Hematopoietic multipotent progenitor cell treated with erythropoietin and hydrocortisone succinate and interleukin-3 and kit ligand, for 4 days (in vitro differentiated cells): ENCODE data around the gene SIRPA.

Experiments used
- DNase-seq: peaks from one replicate; pipeline ENCODE4 v3.0.0-alpha.2; 2015

SIRPA gene

DNA sequence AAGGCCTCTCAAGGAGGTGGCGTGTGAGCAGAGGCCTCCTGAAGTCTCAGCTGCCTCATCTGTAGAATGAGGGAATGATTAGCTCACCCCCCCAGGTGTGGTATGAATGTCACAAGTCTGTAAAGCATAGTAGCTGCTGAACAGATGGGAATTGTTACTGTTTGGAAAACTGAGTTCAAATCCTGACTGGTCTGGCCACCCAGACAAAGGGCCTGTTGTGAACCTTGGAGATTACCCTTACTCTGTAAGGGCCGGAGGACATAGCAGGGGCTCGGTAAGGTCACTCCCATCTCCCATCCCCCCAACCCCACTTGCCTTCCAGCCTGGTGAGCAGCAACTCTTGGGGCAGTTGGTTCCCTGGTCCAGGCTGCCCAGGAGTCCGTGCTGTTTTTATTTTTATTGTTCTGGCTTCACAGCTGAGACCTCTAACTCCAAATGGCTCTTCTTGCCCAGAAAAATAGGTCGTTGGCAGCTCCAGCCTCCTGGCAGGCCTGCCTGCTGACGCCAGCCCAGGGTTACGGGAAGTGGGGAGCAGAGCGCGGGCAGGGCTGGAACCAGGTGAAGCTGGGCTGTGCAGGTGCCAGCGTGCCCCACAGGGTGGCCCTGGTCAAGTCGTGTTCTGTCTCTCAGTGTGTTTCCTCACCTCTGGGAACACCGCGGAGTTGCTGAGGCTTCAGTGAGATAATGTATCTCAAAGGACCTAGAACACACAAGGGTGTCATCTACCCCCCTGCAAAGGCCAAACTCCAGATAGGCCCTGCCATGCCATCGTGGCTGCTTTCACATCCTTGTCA is 4.5 kb upstream of the SIRPA start:
- no peak for DNase-seq

DNA sequence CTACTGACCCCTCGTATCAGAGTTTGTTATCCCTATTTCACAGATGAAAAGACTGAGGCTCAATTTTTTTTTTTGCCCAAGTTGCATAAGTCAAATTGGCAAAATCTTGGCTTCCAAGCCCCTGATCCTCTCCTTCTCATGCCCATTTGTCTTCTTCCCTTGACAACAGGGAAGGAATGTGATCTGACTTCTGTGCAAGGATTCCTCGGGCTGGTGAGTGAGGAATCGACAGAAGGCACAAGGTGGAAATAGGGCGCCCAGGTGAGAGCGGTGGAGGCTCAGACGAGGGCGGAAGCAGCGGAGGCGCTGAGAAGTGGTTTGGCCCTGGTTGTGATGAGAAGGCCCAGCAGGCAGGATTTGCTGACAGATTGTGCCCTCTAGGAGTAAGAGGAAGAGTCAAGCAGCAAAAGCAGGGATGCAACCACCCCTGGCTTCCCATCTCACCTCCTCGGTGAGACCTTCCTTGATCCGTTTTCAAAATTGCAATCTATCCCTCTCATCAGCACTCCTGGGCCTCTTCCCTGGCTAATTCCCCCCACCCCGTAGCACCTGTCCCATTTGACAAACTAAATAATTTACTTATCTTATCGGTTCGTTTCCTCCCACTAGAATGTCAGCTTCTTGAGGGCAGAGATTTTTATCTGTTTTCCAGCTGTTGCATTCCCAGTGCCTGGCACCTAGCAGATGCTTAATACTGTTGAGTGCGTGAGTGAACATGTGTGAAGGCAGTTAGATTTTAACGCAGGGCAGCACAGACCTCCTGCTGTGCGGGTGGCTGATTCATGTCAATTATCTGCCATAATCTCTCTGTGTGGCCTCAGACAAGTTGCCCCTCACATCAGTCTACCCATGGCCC is 3.7 kb upstream of the SIRPA start:
- peak; percentile 22 for DNase-seq

DNA sequence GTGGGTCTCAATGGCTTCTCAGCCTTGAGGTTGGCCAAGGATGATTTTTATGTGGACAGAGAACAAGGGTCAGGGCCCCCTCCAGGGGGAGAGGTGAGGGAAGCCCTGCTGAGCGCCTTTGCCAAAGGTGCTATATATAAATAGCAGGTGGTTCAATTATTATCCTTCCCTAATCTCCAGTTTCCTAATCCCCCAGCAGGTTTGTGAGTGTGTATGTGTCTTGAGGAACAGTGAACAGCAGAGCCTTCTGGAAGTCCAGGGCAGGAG is 3.2 kb upstream of the SIRPA start:
- no peak for DNase-seq

DNA sequence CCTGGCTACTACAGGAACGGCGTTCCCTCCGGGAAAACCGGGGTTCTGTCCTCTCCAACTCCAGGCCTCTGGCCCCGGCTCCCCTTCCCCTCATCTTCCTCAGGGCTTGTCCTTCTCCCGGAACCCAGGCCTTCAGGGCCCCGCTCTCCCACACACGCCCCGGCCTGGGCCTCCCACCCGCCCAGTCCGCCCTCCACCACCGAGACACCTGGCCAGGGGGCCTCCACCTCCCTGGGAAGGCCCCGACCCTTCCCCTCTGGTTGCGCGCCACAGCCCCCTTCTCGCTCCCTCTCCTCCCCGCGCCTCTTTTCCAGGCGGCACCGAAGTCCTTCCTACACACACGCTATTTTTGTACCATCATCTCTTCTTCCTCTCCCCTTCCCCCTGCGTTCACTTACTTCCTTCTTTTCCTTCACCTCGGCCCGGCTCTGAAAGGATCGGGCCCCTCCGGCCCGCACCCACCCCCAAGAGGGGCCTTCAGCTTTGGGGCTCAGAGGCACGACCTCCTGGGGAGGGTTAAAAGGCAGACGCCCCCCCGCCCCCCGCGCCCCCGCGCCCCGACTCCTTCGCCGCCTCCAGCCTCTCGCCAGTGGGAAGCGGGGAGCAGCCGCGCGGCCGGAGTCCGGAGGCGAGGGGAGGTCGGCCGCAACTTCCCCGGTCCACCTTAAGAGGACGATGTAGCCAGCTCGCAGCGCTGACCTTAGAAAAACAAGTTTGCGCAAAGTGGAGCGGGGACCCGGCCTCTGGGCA is 1.3 kb upstream of the SIRPA start:
- peak; percentile 64 for DNase-seq

DNA sequence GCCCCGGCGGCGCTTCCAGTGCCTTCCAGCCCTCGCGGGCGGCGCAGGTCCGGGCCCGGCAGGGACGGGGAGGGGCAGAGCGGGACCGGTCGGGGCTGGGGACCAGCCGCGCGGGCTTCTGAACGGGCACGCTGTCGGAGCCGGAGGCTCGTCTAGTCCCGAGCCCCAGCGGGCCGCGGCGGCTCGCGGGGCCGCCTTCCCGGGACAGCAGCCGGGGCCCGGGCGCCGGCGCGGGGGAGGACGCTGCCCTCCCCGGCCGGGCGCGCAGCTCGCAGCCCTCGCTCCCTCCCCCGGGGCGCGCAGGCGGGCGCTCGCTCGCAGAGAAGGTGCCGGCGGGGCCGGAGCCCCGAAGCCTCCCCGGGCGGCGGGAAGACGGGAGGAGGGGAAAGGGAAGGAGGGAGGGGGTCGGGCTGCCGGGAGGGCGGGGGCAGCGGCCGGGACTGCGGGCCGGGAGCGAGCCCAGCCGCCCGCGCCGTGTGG is 696 bp upstream of the SIRPA start:
- peak; percentile 75 for DNase-seq

DNA sequence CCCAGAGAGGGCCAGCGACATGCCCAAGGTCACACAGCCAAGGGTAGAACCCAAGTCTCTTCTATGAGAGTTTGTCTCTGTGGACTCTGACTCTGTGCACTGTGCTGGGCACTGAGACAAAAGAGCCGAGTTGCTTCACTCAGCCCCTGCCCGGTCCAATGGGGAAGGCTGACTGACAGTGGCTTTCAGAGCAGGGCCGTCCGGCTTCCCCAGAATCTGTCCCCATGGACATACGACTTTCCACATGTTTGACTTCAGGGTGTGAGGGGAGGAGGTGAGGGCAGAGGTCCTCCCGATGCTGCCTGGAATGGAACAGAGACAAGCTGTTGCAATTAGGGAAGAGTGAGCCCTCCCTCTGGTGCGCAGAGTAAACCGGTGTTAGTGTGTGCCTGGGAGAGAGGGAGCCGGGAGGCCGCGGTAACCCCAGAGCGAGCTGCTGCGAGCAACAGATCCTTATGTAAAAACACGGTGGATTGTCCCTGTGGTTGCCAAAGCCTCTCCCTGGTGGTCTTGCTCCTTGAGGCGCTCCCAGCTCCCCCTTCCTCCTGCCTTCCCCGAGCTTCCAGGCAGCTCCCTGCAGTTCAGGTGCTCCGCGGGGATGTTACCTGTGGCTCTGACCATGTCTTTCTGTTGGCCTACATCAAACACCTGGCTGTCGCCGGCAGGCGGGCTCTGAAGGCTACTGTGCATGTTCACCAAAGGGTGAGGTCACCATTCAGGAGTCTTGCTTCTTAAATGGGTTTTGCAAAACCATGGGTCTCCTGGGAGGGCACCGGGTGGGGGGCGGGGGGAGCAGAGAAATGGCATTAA is 672 bp downstream of the SIRPA start:
- peak; percentile 36 for DNase-seq

DNA sequence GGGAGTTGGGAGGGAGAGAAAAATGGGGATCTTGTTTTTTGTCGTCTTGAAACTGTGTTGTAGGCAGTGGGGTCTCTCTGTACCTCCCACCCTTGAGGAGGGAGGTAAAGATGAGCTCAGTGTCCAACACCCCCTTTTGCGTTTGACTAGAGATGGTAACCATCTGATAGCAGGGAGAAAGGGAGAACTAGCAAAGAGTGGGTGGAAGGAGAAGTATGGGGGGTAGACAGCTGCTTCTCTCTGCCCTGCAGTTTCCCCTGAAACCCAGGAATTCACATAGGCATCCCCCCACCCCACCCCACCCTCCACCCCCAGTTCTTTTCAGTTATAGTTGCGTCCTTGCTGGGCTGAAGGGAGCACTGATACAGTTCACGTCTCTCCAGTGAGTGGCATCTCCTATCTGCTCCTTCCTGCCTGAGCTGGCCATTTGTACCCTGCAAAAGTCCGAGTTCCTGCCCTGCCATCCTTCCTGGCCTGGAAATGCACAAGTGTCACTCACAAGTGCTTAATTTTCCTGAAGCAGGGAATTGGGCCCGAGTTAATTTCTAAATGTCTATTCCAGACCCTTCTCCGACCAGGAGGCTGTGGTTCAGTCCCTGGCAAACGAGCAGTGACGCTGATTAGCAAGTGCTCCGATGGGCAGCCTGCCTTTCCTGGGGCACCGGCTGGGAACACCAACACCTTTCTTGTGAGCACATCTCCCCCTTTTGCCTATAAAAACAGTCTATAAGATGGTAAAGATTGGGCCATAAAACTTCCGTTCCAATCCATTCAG is 1.5 kb downstream of the SIRPA start:
- DNase-seq, result peak; percentile 58

DNA sequence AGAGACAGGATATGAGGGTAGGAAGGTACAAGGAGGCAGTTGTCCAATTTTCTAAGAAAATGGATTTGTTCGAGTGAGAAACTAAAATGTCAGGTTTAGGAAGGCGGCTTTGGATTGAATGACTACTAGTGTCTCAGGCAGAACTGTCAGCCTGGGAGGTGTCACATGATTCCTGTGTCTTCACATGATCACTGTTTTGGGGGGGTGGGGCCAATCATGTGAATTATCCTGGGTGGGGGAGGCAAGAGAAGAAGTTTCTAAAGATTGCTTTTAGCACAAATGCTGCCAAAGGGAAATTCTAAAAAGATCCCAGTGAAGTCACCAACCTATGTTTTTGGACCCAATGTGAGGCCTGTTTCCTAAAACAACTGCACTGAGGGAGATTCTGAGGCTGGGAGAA is 2.3 kb downstream of the SIRPA start:
- DNase-seq, result peak; percentile 59

DNA sequence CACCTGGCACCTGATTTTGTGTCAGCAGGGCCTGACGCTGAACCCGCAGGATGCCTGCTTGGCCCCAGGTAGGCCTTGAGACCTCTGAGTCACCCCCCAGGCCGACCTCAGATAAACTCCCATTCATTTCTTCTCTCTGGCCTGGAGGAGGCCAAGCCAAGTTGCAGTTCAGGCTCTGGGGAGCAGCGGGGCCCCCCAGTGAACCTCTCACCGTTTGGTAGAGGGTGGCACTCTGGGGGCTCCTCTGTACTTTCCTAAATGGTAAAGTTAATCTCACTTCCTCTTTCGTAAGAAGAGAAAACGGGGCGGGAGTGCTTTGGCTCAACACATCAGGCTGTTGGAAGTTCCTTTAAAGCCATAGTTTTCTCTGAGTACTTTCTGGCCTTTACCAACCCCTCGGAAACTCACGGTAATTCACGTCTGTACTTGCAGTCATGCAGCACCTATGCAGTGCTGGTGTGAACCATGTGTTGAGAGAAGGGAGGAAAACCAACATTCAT is 2.8 kb downstream of the SIRPA start:
- peak; percentile 87 for DNase-seq

DNA sequence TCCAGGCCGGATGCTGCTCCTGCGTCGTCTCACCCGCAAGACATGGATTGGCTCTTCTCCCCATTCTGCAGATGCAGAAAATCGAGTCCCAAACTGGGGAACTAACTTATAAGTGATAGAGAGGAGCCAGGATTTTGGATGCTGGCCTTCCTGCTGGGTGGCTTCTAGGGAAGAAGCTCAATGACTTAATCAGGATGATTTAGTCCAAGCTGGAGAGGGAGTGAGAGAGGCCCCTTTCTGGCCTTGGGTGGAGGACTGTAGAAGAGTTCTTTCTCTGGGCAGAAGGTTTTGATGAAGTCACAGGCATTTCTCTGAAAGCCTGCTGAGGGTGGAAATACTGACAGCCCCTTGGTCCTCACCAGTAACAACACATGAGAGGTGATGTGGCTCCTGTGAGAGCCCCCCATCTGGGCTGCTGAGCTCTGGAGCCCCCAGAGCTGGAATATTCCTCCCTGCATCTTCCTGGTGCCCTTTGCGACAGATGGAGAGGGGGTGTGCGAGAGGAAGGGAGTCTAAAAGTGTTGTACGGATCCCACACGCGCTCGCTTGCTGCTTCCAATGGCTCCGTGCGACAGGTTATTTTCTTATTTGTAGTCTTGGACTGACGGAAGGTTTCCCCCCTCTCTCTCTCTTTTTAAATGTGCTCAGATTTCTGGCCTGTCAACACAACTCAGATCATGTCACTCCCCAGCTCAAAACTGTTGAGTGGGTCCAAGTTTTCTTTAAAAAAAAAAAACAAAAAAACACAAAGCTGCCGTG is 3.5 kb downstream of the SIRPA start:
- DNase-seq, result no peak

DNA sequence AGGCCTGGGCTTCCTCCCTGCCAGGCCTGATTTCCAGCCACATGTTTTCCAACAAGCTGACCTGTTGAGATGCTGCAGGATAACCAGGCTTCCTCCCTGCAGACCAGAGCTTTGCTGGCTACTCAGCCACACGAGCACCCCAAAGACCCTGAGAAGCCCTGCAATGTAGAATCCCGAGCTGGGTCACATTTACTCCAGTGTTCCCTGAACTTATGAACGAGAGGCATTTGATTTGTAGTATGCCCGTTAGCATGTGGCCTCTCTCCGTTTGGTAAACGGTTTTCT is 4.0 kb downstream of the SIRPA start:
- no peak for DNase-seq

DNA sequence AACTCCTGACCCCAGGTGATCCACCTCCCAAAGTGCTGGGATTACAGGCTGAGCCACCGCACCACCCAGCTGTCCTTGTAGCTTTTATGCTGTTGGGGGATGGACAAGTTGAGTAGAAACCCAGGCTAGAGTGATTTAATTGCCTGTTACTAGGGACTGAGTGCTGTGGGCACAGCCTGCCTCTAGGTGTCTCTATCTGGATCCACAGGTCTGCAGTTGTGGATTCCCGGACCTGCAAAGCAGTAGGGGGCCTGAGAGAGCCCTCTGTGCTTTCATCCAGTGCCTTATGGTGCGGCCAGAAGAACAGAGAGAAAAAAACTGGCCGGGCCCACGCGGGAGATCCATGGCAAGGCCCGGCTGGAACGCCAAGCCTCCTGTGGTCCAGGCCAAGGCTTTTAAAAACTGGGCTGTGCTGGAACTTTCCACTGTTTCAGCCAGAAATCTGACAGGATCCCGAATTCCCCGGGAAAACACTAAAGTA is 5.2 kb downstream of the SIRPA start:
- DNase-seq, result peak; percentile 86

DNA sequence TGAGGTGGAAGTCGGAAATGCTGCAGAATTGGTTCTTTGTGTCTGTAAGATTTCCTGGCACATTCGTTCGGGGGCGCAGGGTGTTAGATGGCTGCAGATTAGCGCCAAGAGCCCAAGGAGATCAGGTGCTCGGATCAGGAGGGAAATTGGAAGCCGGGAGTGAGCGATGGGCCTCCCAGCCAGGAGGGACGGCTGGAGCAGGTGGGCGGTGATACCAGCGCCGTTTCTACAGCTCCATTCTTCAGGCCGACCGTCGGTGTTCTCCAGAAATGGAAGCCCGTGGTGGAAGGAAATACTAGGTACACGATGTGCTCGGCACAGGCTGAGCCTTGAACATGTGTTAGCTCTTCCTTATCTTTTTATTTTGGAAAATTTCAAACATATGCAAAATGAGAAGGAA is 6.5 kb downstream of the SIRPA start:
- DNase-seq, result no peak

DNA sequence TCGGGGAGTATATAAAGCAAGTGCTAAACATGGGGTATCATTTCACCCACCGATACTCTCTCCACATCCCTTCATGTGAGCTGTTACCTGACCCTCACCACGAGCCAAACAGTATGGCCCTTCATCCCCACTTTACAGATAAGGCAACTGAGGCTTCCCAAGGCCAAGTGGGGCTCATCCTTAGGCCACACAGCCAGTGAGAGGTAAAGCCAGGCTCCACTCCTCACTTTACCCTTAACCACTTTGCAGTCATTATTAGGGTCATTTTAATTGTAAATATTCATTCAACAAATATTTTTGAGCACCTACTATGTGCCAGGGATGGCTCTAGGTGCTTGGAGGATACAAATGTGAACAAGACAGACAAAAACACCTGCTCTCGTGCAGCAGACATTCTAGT is 7.0 kb downstream of the SIRPA start:
- no peak for DNase-seq

DNA sequence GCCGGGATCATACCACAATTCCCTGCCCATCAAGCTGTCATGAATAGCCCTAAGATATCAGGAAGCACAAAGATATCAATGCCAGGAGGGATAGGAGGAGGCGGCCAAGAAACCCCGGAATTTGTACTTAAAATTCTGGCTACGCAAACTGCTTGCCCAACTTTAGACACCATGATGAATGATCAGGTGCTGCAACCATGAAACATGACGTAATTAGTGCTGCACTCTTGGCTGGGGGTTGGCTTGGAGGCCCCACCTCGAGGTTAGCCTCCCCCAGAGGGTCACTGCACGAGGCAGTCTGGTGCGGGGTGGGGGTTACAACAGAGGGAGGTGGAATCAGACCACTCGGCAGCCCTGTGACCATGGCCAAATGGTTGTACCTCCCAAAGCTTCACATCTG is 8.9 kb downstream of the SIRPA start:
- no peak for DNase-seq

DNA sequence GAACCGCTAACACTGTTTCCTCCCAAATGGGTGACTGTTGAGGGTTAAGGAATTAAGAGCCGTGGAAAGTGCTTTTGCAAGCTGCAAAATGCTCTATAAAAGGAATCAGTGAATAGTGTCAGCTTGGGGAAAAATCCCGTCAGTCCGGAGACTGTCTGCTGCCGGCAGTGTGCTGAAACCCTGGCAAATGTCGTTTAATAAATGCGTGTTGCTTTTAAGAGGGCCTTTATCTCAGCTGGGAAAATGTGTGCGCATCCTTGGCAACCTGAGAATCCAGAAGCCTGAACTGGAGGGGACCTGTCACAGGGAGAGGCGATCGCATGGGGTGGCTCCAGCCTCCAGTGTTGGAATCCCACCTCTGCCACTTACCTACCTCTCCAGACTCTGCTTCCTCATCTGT is 9.8 kb downstream of the SIRPA start:
- DNase-seq, result no peak

DNA sequence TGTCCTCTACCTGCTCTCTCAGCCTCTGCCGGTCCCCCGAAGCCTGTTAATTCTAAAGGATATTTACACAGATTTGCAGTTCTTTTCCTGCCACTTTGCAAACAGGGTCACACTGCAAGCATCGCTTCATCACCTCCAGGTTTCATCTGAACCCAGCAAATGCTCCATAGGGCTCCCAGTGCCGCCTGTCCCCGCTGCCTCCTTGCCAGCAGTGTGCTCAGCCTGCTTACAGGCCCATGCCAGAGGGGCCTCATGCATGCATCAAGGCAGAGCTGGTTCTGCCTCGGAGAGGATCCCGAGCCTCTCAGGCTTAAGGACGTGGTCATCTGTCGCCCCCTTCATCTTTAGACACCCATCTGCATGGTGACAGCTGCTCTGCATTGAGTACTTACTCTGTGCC is 10.5 kb downstream of the SIRPA start:
- no peak for DNase-seq

DNA sequence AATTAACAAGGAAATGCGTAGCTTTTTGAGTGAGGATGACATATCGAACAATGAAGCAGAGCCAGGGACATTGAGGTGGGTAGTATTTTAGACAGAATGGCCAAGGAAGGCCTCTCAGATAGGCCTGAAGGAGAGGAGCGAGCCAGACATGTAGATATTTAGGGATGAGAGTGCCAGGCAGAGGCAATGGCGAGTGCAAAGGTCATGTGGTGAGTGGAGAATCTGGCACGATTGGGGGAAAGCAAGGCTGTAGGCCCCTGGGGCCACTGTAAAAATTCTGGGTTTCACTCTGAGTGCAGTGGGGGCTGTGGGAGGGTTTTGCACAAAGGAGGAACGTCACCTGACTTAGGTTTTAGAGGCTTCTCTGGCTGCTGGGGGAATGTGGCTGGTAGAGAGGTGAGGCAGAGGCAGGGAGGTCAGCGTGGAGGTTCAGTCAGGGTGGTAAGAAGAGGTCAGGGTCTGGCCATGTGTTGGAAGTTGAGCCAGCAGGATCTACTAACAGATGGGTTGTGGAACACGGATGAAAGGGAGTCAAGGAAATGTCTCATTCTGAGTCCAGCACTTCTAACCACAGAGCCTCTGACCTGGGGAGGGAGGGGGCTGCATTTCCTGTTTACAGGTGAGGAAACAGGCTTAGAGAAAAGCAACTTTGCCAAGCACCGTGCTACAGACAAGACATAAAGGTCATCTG is 11.3 kb downstream of the SIRPA start:
- no peak for DNase-seq

DNA sequence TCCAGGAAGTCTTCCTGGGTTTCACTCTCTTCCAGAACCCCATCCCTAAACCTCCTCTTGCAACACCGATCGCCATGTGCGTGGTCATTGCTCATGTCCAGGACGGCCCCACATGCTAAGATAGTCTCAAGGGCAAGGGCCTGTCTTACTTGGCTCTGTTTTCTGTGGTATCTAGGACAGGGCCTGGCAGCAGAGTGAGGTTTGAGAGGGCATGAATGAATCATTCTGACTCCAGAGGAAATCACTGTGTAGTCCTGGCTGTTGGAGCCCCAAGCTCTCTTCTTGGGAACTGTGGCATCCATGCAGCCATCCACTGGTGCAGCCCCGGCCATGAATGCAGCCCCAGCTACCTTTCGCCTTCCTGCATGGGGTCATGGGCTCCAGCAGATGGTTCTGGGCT is 12.4 kb downstream of the SIRPA start:
- DNase-seq, result no peak

DNA sequence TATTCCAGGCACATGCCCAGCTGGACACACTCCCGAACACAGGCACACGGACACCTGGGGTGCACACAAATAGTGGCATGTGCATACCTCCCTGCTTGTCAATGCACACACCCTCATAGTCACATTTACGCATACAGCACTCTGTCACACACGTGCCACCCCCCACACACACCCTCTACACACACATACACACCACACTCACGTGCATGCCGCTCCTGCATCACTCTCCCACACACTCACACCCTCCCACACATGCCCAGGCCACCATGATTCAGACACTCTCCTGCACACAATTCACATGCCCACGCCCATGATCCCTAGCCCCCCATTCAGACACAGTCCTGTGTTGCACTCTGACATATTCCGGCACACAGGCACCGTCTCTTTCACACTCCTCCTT is 13.0 kb downstream of the SIRPA start:
- no peak for DNase-seq

DNA sequence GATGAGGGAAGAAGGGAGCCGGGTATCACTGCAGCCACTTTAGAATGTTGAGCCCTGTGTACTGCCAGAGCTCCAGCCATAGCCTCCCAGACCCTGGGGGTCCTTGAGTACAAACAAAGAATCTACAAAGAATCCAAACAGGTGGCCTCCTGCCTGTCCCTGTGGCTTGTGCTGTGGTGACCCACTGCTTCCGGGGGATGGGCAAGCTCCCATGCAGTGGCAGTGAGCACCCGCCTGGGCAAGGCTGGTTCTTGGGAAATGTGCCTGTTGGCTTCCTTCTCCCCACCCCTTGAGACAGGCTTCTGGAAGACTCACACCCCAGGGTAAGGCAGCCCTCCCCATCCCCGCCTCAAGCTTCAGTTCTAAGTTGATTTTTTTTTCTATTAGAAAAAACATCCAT is 13.9 kb downstream of the SIRPA start:
- DNase-seq, result no peak
